Stimulated activated CD8-positive, alpha-beta memory T cell treated with anti-CD3 and anti-CD28 coated beads, Interleukin-4, amount 100 ng/mL, for 1 hour (primary cell): ENCODE data around the gene ZEB1.
"Not testable (repeated sequence)": the region's sequence is repeated elsewhere in the genome, so short reads cannot be mapped to it uniquely, and the experiment has no call there.

Experiments used
- DNase-seq, 2 donors: peaks; one replicate each; pipeline ENCODE4 v3.0.0-alpha.2; 2020; ENCODE audit warnings: low read depth in 2 of 2, low spot score in 1 of 2

The ZEB1 gene

GRCh38 chr10:31364238-31364637 is 45.2 kb downstream of the ZEB1 start:
- not testable (repeated sequence) for DNase-seq

GRCh38 chr10:31366703-31367102 is 47.7 kb downstream of the ZEB1 start:
- no peak for DNase-seq

- DNase-seq, result no peak
Measured at GRCh38 chr10:31368724-31369123, 49.7 kb downstream of the ZEB1 start.

GRCh38 chr10:31372439-31372838 is 53.4 kb downstream of the ZEB1 start:
- DNase-seq, result no peak

- DNase-seq, result no peak
Measured at GRCh38 chr10:31374146-31374696, 55.2 kb downstream of the ZEB1 start.

- no peak for DNase-seq
Measured at GRCh38 chr10:31381171-31381570, 62.2 kb downstream of the ZEB1 start.

- DNase-seq, result no peak
Measured at GRCh38 chr10:31381766-31382316, 62.8 kb downstream of the ZEB1 start.

- DNase-seq, result no peak
Measured at GRCh38 chr10:31383810-31384588, 65.0 kb downstream of the ZEB1 start.

GRCh38 chr10:31384589-31384949 is 65.6 kb downstream of the ZEB1 start:
- no peak for DNase-seq

- DNase-seq, result no peak
Measured at GRCh38 chr10:31390804-31391203, 71.8 kb downstream of the ZEB1 start.

- DNase-seq, result no peak
Measured at GRCh38 chr10:31393844-31394243, 74.8 kb downstream of the ZEB1 start.

- DNase-seq, result no peak
Measured at GRCh38 chr10:31395695-31396094, 76.7 kb downstream of the ZEB1 start.

- no peak for DNase-seq
Measured at GRCh38 chr10:31396376-31396775, 77.4 kb downstream of the ZEB1 start.

- DNase-seq, result no peak
Measured at GRCh38 chr10:31397852-31398251, 78.8 kb downstream of the ZEB1 start.

GRCh38 chr10:31399171-31399570 is 80.2 kb downstream of the ZEB1 start:
- no peak for DNase-seq

GRCh38 chr10:31399631-31400030 is 80.6 kb downstream of the ZEB1 start:
- no peak for DNase-seq

- no peak for DNase-seq
Measured at GRCh38 chr10:31401287-31401686, 82.3 kb downstream of the ZEB1 start.

GRCh38 chr10:31404640-31405039 is 85.6 kb downstream of the ZEB1 start:
- no peak for DNase-seq

- DNase-seq, result not testable (repeated sequence)
Measured at GRCh38 chr10:31405829-31406228, 86.8 kb downstream of the ZEB1 start.

- DNase-seq, result not testable (repeated sequence)
Measured at GRCh38 chr10:31412397-31412796, 93.4 kb downstream of the ZEB1 start.

- DNase-seq, result no peak
Measured at GRCh38 chr10:31413325-31413724, 94.3 kb downstream of the ZEB1 start.

- no peak for DNase-seq
Measured at GRCh38 chr10:31418481-31418880, 99.5 kb downstream of the ZEB1 start.
